ENCODE results near the gene UAP1L1.

DNA sequence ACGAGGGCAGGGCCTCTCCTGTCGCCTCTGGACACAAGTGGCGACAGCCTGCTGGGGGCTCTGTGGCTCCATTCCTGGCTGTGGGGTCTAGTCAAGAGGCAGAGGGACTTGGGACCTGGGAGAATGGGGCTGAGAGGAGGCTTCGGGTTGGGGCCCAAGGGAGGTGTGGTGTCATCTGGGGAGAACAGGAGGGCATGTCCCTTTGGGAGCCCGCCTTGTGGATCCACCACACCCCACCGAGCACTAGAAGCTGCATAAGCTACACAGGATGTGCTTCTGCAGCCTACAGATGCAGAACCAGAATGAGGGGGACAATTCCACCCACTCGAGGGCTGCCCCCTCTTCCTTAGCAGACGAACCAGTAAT, 5.6 kb downstream of the UAP1L1 start:
- no peak for TF ChIP-seq POLR2A (IDR thresholded peaks at IDR 0.05)
- TF ChIP-seq, protein P1, sequence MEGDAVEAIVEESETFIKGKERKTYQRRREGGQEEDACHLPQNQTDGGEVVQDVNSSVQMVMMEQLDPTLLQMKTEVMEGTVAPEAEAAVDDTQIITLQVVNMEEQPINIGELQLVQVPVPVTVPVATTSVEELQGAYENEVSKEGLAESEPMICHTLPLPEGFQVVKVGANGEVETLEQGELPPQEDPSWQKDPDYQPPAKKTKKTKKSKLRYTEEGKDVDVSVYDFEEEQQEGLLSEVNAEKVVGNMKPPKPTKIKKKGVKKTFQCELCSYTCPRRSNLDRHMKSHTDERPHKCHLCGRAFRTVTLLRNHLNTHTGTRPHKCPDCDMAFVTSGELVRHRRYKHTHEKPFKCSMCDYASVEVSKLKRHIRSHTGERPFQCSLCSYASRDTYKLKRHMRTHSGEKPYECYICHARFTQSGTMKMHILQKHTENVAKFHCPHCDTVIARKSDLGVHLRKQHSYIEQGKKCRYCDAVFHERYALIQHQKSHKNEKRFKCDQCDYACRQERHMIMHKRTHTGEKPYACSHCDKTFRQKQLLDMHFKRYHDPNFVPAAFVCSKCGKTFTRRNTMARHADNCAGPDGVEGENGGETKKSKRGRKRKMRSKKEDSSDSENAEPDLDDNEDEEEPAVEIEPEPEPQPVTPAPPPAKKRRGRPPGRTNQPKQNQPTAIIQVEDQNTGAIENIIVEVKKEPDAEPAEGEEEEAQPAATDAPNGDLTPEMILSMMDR (IDR thresholded peaks at IDR 0.05), result no peak
